Measurements from ENCODE around the gene MPP7. TPM values are rescaled to one million over a fixed set of nuclear protein-coding genes. Genes with fewer than 3 reads are reported as not detected.

The MPP7 gene
- total and polyA plus RNA-seq, 2 of the 8 experiments (the other 6 are each of a cell fraction or from before 2014, with no cell fraction given): 1.9 to 9.3 TPM

GRCh38 chr10:28280652-28281051 is 22.2 kb downstream of the MPP7 start:
- Histone ChIP-seq H3K27ac (ENCODE audit: low read depth, low read length) (no peak overlapping the region), H3K18ac (ENCODE audit: extremely low read depth, low read length) (no peak overlapping the region), H2AFZ (ENCODE audit: low read length) (no peak overlapping the region), H3K23me2 (ENCODE audit: low read depth, low read length) (no peaks in the 10 kb centered on the region), H3K27me3 (replicated peaks in 1 of 4; ENCODE audit: control insufficient read depth in 3 of 4, extremely low read depth in 1 of 4, insufficient read depth in 3 of 4, low read length in 3 of 4) (no peaks in the 10 kb centered on the region), H3K23ac (ENCODE audit: insufficient read length) (no peak overlapping the region), H4K8ac (ENCODE audit: extremely low read depth, insufficient read depth, low read length) (no peak overlapping the region), H3K9ac (replicated peaks in 1 of 4; ENCODE audit: extremely low read depth in 1 of 4, low read depth in 3 of 4, low read length in 3 of 4) (no peak overlapping the region), H2BK20ac (ENCODE audit: low read length) (no peak overlapping the region), H2BK15ac (ENCODE audit: low read length) (no peak overlapping the region), H3K14ac (ENCODE audit: insufficient read length) (no peak overlapping the region), H4K20me1 (replicated peaks in 1 of 2; ENCODE audit: control insufficient read depth in 1 of 2, insufficient read depth in 2 of 2, low read length in 2 of 2) (peaks cover 0 to 1% of the 10 kb centered on the region in 2 experiments), H3K4me1 (replicated peaks in 1 of 4; ENCODE audit: control insufficient read depth in 3 of 4, insufficient read depth in 4 of 4, low read length in 3 of 4) (peaks cover 0 to 5% (median 0%) of the 10 kb centered on the region in 4 experiments; a peak in 1 of 7 replicates), H2BK12ac (ENCODE audit: low read depth, low read length) (no peak overlapping the region), H2BK120ac (replicated peaks; ENCODE audit: low read depth, low read length) (no peak overlapping the region), H2AK5ac (ENCODE audit: low read depth, low read length) (no peak overlapping the region), H4K5ac (ENCODE audit: insufficient read length, low read depth, low read length) (no peak overlapping the region), H3K79me2 (ENCODE audit: control insufficient read depth in 1 of 2, insufficient read depth in 2 of 2, low read length in 2 of 2) (no peaks in the 10 kb centered on the region), H3K4me3 (ENCODE audit: extremely low read depth in 1 of 4, insufficient read depth in 2 of 4, low read depth in 3 of 4, low read length in 4 of 4) (no peak overlapping the region), H3K36me3 (ENCODE audit: control insufficient read depth in 2 of 4, insufficient read depth in 4 of 4, low read length in 3 of 4) (no peaks in the 10 kb centered on the region), H3K9me3 (ENCODE audit: insufficient read depth in 2 of 2, low read depth in 1 of 2, low read length in 1 of 2) (no peaks in the 10 kb centered on the region), H4K91ac (replicated peaks; ENCODE audit: insufficient read length, low read length) (no peak overlapping the region), H3K4me2 (ENCODE audit: insufficient read depth in 1 of 2, low read depth in 2 of 2, low read length in 2 of 2) (no peak overlapping the region), H3K79me1 (ENCODE audit: low read depth, low read length) (no peaks in the 10 kb centered on the region), H2BK5ac (ENCODE audit: low read depth, low read length) (no peak overlapping the region), H3K56ac (replicated peaks; ENCODE audit: insufficient read length, low read depth, low read length) (no peak overlapping the region), H3K4ac (replicated peaks; ENCODE audit: insufficient read length, low read depth, low read length) (no peak overlapping the region)
- WGBS, 2 experiments (ENCODE audit: extremely low coverage in 1 of 2, insufficient coverage in 1 of 2, insufficient read length in 1 of 2, insufficient replicate concordance in 2 of 2, low coverage in 1 of 2, low lambda C conversion rate in 2 of 2, missing lambda C conversion rate in 1 of 2): 87% methylated on average over 3 of the region's 3 CpGs; no CpG with 5 or more reads in 1 of the 2 experiments
- DNase-seq (ENCODE audit: low read depth in 1 of 2, low spot score in 2 of 2): no peak
- FAIRE-seq: no peak
- CTCF ChIA-PET (ENCODE audit: partially characterized antibody): no interaction called here
- TF ChIP-seq TEAD4 (IDR thresholded peaks at IDR 0.05; ENCODE audit: low read depth, low read length) (no peak), CBX8 (IDR thresholded peaks at IDR 0.05; ENCODE audit: borderline replicate concordance, low read depth, low read length) (no peak), EGR1 (IDR thresholded peaks at IDR 0.05; ENCODE audit: borderline replicate concordance, low read depth, low read length) (no peak), POLR2A (IDR thresholded peaks at IDR 0.05; ENCODE audit: control extremely low read depth in 1 of 2, low read depth in 2 of 2, low read length in 2 of 2) (no peak), TAF7 (optimal IDR thresholded peaks at IDR 0.05; ENCODE audit: borderline replicate concordance, low read depth, low read length) (no peak), RBBP5 (IDR thresholded peaks at IDR 0.05; ENCODE audit: borderline replicate concordance, low read depth, low read length) (no peak), SUZ12 (IDR thresholded peaks at IDR 0.05; ENCODE audit: low read length) (no peak), SIX5 (IDR thresholded peaks at IDR 0.05; ENCODE audit: low read depth, low read length) (no peak), EZH2 (IDR thresholded peaks at IDR 0.05; ENCODE audit: low read depth, low read length, severe bottlenecking) (no peak), YY1 (IDR thresholded peaks at IDR 0.05; ENCODE audit: low read depth, low read length) (no peak), CEBPB (IDR thresholded peaks at IDR 0.05; ENCODE audit: low read depth, low read length) (no peak)
- POLR2A ChIA-PET (ENCODE audit: partially characterized antibody): no interaction called here

All from H1 (cell line).